ENCODE measurements around the gene NNT. TPM values are rescaled to one million over a fixed set of nuclear protein-coding genes. Genes with fewer than 3 reads are reported as not detected.

NNT gene
- total and polyA plus RNA-seq, 9 of the 15 experiments (the other 6 are each of a cell fraction or from before 2014, with no cell fraction given), result 21.9 to 68.6 (median 42.2) TPM

DNA sequence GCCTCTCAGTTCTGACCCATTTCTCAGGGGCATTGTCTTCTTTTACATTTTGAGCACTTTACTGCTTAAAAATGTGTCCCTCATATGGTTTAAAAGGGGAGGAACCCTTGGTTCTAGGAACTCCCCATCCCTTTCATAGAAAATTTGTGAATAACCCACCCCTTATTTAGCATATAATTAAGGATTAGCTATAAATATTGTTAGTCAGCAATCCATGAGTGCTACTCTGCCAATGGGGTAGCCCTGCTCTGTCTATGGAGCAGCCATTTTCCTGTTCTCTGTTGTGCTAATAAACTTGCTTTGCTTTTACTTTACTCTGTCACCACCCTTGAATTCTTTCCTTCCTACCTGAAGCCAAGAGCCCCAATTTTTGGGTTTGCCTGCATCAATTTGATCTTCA, 12.3 kb upstream of the NNT start:
- ChIA-PET POLR2A (interaction anchor here (0.9 to 1.2 kb wide), 2 partner anchors 12 to 38 kb away, joined by 3 to 5 read pairs; partner anchors contain the start of gene NNT), CTCF (ENCODE audit: low intra/inter-chr PET ratio) (no interaction called here)
- no TSS peak for BruUV-seq (replicated peaks)
- Histone ChIP-seq H3K36me3 (ENCODE audit: control insufficient read depth, insufficient read depth, low read length) (no peaks in the 10 kb centered on the region; the same call in 2 of the 3 replicates), H3K4me1 (replicated peaks in 1 of 2; ENCODE audit: control insufficient read depth in 2 of 2, insufficient read depth in 2 of 2, low read length in 2 of 2) (no peaks in the 10 kb centered on the region), H3K79me2 (ENCODE audit: control insufficient read depth, insufficient read depth, low read length) (no peaks in the 10 kb centered on the region), H3K9ac (ENCODE audit: insufficient read depth in 1 of 2, low read depth in 2 of 2, low read length in 2 of 2) (no peak overlapping the region), H3K9me3 (replicated peaks; ENCODE audit: control insufficient read depth, insufficient read depth, low read depth, low read length) (no peaks in the 10 kb centered on the region), H3K4me3 (no peak overlapping the region), H3K27ac (ENCODE audit: extremely low read depth, low read depth, low read length) (no peak overlapping the region), H3K4me2 (ENCODE audit: insufficient read depth, low read length) (no peak overlapping the region), H3K9me1 (ENCODE audit: control insufficient read depth, insufficient read depth, low read length) (no peaks in the 10 kb centered on the region), H4K20me1 (replicated peaks; ENCODE audit: control insufficient read depth, insufficient read depth, low read length) (no peaks in the 10 kb centered on the region), H3K27me3 (ENCODE audit: control insufficient read depth in 2 of 2, insufficient read depth in 2 of 2, low read length in 2 of 2) (no peaks in the 10 kb centered on the region), H2AFZ (ENCODE audit: low read depth, low read length) (no peak overlapping the region)
- FAIRE-seq (no peak), DNase-seq (ENCODE audit: extremely low read depth in 1 of 4, low spot score in 3 of 4) (no peak), ATAC-seq (no peak; the same call in 2 of the 3 replicates)
- intact Hi-C loops (cut with micrococcal nuclease) (no loop called here), in situ Hi-C loops (cut with MboI) (no loop called here)
- TF ChIP-seq MYNN (IDR thresholded peaks at IDR 0.05) (no peak), MYNN (CRISPR knock-in tag; IDR thresholded peaks at IDR 0.05) (no peak), MCM7 (IDR thresholded peaks at IDR 0.05) (no peak), PCBP2 (IDR thresholded peaks at IDR 0.05; ENCODE audit: low read depth, low read length, poor library complexity, severe bottlenecking) (no peak), RREB1 (CRISPR knock-in tag; IDR thresholded peaks at IDR 0.05) (no peak), ZNF668 (CRISPR knock-in tag; IDR thresholded peaks at IDR 0.05) (no peak), L3MBTL2 (IDR thresholded peaks at IDR 0.05) (no peak), HLTF (IDR thresholded peaks at IDR 0.05) (no peak), CHAMP1 (IDR thresholded peaks at IDR 0.05) (no peak), BRF1 (IDR thresholded peaks at IDR 0.05; ENCODE audit: borderline replicate concordance, extremely low read depth, insufficient read length) (no peak), ZNF197 (CRISPR knock-in tag; IDR thresholded peaks at IDR 0.05; ENCODE audit: low read depth) (no peak), HIVEP1 (CRISPR knock-in tag; IDR thresholded peaks at IDR 0.05) (no peak), TEAD1 (CRISPR knock-in tag; IDR thresholded peaks at IDR 0.05) (no peak)
- TF ChIP-seq, protein P1, sequence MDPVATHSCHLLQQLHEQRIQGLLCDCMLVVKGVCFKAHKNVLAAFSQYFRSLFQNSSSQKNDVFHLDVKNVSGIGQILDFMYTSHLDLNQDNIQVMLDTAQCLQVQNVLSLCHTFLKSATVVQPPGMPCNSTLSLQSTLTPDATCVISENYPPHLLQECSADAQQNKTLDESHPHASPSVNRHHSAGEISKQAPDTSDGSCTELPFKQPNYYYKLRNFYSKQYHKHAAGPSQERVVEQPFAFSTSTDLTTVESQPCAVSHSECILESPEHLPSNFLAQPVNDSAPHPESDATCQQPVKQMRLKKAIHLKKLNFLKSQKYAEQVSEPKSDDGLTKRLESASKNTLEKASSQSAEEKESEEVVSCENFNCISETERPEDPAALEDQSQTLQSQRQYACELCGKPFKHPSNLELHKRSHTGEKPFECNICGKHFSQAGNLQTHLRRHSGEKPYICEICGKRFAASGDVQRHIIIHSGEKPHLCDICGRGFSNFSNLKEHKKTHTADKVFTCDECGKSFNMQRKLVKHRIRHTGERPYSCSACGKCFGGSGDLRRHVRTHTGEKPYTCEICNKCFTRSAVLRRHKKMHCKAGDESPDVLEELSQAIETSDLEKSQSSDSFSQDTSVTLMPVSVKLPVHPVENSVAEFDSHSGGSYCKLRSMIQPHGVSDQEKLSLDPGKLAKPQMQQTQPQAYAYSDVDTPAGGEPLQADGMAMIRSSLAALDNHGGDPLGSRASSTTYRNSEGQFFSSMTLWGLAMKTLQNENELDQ (CRISPR knock-in tag; IDR thresholded peaks at IDR 0.05; ENCODE audit: borderline replicate concordance), result no peak

Measured in K562 (cell line).